Measurements from ENCODE around the gene FHIP2A.

Gene FHIP2A

GRCh38 chr10:114806562-114807391 lies 14.8 kb upstream of the FHIP2A start:
- TF ChIP-seq TEAD4 (IDR thresholded peaks at IDR 0.05) (no peak), EGR1 (IDR thresholded peaks at IDR 0.05) (no peak), FOXM1 (IDR thresholded peaks at IDR 0.05; ENCODE audit: borderline replicate concordance, low read depth) (no peak), ZBTB7A (IDR thresholded peaks at IDR 0.05; ENCODE audit: low read depth) (no peak), CREB1 (IDR thresholded peaks at IDR 0.05; ENCODE audit: low read depth) (no peak), RAD21 (IDR thresholded peaks at IDR 0.05; ENCODE audit: low read depth) (no peak), TCF12 (IDR thresholded peaks at IDR 0.05; ENCODE audit: low read depth) (no peak), YY1 (IDR thresholded peaks at IDR 0.05; ENCODE audit: low read depth) (no peak), TAF1 (IDR thresholded peaks at IDR 0.05; ENCODE audit: low read depth) (no peak), EP300 (IDR thresholded peaks at IDR 0.05; ENCODE audit: borderline replicate concordance) (no peak), CEBPB (IDR thresholded peaks at IDR 0.05) (no peak), NFIC (IDR thresholded peaks at IDR 0.05) (no peak)
- TF ChIP-seq, protein P1, sequence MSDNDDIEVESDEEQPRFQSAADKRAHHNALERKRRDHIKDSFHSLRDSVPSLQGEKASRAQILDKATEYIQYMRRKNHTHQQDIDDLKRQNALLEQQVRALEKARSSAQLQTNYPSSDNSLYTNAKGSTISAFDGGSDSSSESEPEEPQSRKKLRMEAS (IDR thresholded peaks at IDR 0.05) = no peak
- TF ChIP-seq, protein P2, sequence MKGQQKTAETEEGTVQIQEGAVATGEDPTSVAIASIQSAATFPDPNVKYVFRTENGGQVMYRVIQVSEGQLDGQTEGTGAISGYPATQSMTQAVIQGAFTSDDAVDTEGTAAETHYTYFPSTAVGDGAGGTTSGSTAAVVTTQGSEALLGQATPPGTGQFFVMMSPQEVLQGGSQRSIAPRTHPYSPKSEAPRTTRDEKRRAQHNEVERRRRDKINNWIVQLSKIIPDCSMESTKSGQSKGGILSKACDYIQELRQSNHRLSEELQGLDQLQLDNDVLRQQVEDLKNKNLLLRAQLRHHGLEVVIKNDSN (IDR thresholded peaks at IDR 0.05) = no peak
- TF ChIP-seq, protein P3, sequence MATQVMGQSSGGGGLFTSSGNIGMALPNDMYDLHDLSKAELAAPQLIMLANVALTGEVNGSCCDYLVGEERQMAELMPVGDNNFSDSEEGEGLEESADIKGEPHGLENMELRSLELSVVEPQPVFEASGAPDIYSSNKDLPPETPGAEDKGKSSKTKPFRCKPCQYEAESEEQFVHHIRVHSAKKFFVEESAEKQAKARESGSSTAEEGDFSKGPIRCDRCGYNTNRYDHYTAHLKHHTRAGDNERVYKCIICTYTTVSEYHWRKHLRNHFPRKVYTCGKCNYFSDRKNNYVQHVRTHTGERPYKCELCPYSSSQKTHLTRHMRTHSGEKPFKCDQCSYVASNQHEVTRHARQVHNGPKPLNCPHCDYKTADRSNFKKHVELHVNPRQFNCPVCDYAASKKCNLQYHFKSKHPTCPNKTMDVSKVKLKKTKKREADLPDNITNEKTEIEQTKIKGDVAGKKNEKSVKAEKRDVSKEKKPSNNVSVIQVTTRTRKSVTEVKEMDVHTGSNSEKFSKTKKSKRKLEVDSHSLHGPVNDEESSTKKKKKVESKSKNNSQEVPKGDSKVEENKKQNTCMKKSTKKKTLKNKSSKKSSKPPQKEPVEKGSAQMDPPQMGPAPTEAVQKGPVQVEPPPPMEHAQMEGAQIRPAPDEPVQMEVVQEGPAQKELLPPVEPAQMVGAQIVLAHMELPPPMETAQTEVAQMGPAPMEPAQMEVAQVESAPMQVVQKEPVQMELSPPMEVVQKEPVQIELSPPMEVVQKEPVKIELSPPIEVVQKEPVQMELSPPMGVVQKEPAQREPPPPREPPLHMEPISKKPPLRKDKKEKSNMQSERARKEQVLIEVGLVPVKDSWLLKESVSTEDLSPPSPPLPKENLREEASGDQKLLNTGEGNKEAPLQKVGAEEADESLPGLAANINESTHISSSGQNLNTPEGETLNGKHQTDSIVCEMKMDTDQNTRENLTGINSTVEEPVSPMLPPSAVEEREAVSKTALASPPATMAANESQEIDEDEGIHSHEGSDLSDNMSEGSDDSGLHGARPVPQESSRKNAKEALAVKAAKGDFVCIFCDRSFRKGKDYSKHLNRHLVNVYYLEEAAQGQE (IDR thresholded peaks at IDR 0.05; ENCODE audit: low read depth) = no peak

GRCh38 chr10:114808982-114809381 lies 12.6 kb upstream of the FHIP2A start:
- no peak for TF ChIP-seq TEAD4 (IDR thresholded peaks at IDR 0.05)
- TF ChIP-seq, protein P1 (IDR thresholded peaks at IDR 0.05) = no peak
- no peak for TF ChIP-seq CEBPB (IDR thresholded peaks at IDR 0.05)
- TF ChIP-seq, protein P3 (IDR thresholded peaks at IDR 0.05; ENCODE audit: low read depth) = no peak
- TF ChIP-seq, protein P2 (IDR thresholded peaks at IDR 0.05) = no peak
- TF ChIP-seq NFIC (IDR thresholded peaks at IDR 0.05) = no peak
- TF ChIP-seq YY1 (IDR thresholded peaks at IDR 0.05; ENCODE audit: low read depth) = no peak
- TF ChIP-seq CREB1 (IDR thresholded peaks at IDR 0.05; ENCODE audit: low read depth) = no peak
- no peak for TF ChIP-seq TCF12 (IDR thresholded peaks at IDR 0.05; ENCODE audit: low read depth)

- TF ChIP-seq EGR1 (IDR thresholded peaks at IDR 0.05) (no peak), RAD21 (IDR thresholded peaks at IDR 0.05; ENCODE audit: low read depth) (no peak), CREB1 (IDR thresholded peaks at IDR 0.05; ENCODE audit: low read depth) (no peak)
- TF ChIP-seq, protein P1 (IDR thresholded peaks at IDR 0.05) = no peak
Observed at GRCh38 chr10:114810926-114811325, 10.7 kb upstream of the FHIP2A start.

GRCh38 chr10:114811862-114812261 lies 9.7 kb upstream of the FHIP2A start:
- no peak for TF ChIP-seq TAF1 (IDR thresholded peaks at IDR 0.05; ENCODE audit: low read depth)
- TF ChIP-seq RAD21 (IDR thresholded peaks at IDR 0.05; ENCODE audit: low read depth) = no peak
- no peak for TF ChIP-seq EGR1 (IDR thresholded peaks at IDR 0.05)
- TF ChIP-seq, protein P1 (IDR thresholded peaks at IDR 0.05) = no peak
- no peak for TF ChIP-seq CEBPB (IDR thresholded peaks at IDR 0.05)
- TF ChIP-seq, protein P2 (IDR thresholded peaks at IDR 0.05) = no peak
- no peak for TF ChIP-seq FOXM1 (IDR thresholded peaks at IDR 0.05; ENCODE audit: borderline replicate concordance, low read depth)
- no peak for TF ChIP-seq YY1 (IDR thresholded peaks at IDR 0.05; ENCODE audit: low read depth)
- no peak for TF ChIP-seq CREB1 (IDR thresholded peaks at IDR 0.05; ENCODE audit: low read depth)
- TF ChIP-seq TEAD4 (IDR thresholded peaks at IDR 0.05) = no peak
- no peak for TF ChIP-seq ZBTB7A (IDR thresholded peaks at IDR 0.05; ENCODE audit: low read depth)
- TF ChIP-seq, protein P3 (IDR thresholded peaks at IDR 0.05; ENCODE audit: low read depth) = no peak
- TF ChIP-seq TCF12 (IDR thresholded peaks at IDR 0.05; ENCODE audit: low read depth) = no peak
- TF ChIP-seq NFIC (IDR thresholded peaks at IDR 0.05) = no peak

Data from Ishikawa (cell line).